HUES64 (cell line): ENCODE results near the gene PHKG2.

Source experiments
- H3K27ac ChIP-seq: 2 replicates; pipeline ENCODE4 v1.7.0; 2013; ENCODE audit warnings: low read depth, low read length, inconsistent platforms
- H3K27me3 ChIP-seq: 2 replicates; pipeline ENCODE4 v1.6.1; 2013; ENCODE audit warnings: mild to moderate bottlenecking, low read length; ENCODE audit not compliant: insufficient read depth
- H3K36me3 ChIP-seq: 2 replicates; pipeline ENCODE4 v1.6.1; 2013; ENCODE audit warnings: mild to moderate bottlenecking, low read length; ENCODE audit not compliant: insufficient read depth
- H3K4me1 ChIP-seq: 2 replicates; pipeline ENCODE4 v1.6.1; 2013; ENCODE audit warnings: mild to moderate bottlenecking, low read length, moderate library complexity; ENCODE audit not compliant: insufficient read depth
- H3K4me3 ChIP-seq: 2 replicates; pipeline ENCODE4 v1.5.1; 2013; ENCODE audit warnings: mild to moderate bottlenecking, low read length, moderate library complexity
- H3K9ac ChIP-seq: 2 replicates; pipeline ENCODE4 v1.6.1; 2013; ENCODE audit warnings: mild to moderate bottlenecking, low read depth, low read length
- H3K9me3 ChIP-seq: 2 replicates; pipeline ENCODE4 v1.6.1; 2013; ENCODE audit warnings: low read depth, low read length; ENCODE audit not compliant: insufficient read depth
- WGBS: fragments of 150-250, 120-280 bp; methylation state at CpG from one replicate; pipeline ENCODE4 v1.1.7; 2013; ENCODE audit warnings: missing lambda C conversion rate; 5-methylcytosine and 5-hydroxymethylcytosine counted together

PHKG2 gene

GRCh38 chr16:30745082-30745481 is 3.1 kb upstream of the PHKG2 start:
- Histone ChIP-seq H3K36me3 (peaks cover 30% of the 10 kb centered on the region), H3K4me1 (peaks cover 16% of the 10 kb centered on the region), H3K27me3 (no peaks in the 10 kb centered on the region), H3K9ac (no peak overlapping the region), H3K4me3 (no peak overlapping the region), H3K9me3 (no peaks in the 10 kb centered on the region), H3K27ac (no peak overlapping the region)
- 89% methylated on average over 2 of the region's 2 CpGs for WGBS

- Histone ChIP-seq H3K4me1 (peaks cover 2% of the 10 kb centered on the region; the same call in 1 of the 2 replicates), H3K36me3 (peaks cover 38% of the 10 kb centered on the region), H3K27ac (no peak overlapping the region), H3K9me3 (no peaks in the 10 kb centered on the region), H3K9ac (no peak overlapping the region), H3K27me3 (no peaks in the 10 kb centered on the region), H3K4me3 (no peak overlapping the region)
- 95% methylated on average over 9 of the region's 9 CpGs for WGBS
These were observed 1.5 kb upstream of the PHKG2 start for GRCh38 chr16:30746638-30747175.

- Histone ChIP-seq H3K4me1 (no peaks in the 10 kb centered on the region), H3K27ac (peak overlapping the region; percentile 73; the same call in 1 of the 2 replicates), H3K4me3 (peak overlapping the region; percentile 58), H3K9me3 (no peaks in the 10 kb centered on the region), H3K27me3 (no peaks in the 10 kb centered on the region), H3K9ac (peak overlapping the region; percentile 72; the same call in 1 of the 2 replicates), H3K36me3 (peaks cover 34% of the 10 kb centered on the region)
- WGBS = 76% methylated on average over 3 of the region's 3 CpGs
These were observed 894 bp upstream of the PHKG2 start for GRCh38 chr16:30747331-30747730.

- Histone ChIP-seq H3K36me3 (peaks cover 45% of the 10 kb centered on the region), H3K9me3 (no peaks in the 10 kb centered on the region), H3K9ac (peak overlapping the region; percentile 59; the same call in 1 of the 2 replicates), H3K4me3 (peak overlapping the region; percentile 79), H3K27ac (peak overlapping the region; percentile 71; the same call in 1 of the 2 replicates), H3K27me3 (no peaks in the 10 kb centered on the region), H3K4me1 (no peaks in the 10 kb centered on the region)
- 16% methylated on average over 36 of the region's 36 CpGs for WGBS
These were observed 615 bp downstream of the PHKG2 start for GRCh38 chr16:30748634-30749445.

GRCh38 chr16:30750201-30750600 is 2.0 kb downstream of the PHKG2 start:
- H3K4me1 ChIP-seq = no peaks in the 10 kb centered on the region
- 96% methylated on average over 4 of the region's 4 CpGs for WGBS
- H3K4me3 ChIP-seq = no peak overlapping the region
- no peak overlapping the region for H3K9ac ChIP-seq
- no peak overlapping the region for H3K27ac ChIP-seq
- no peaks in the 10 kb centered on the region for H3K27me3 ChIP-seq
- no peaks in the 10 kb centered on the region for H3K9me3 ChIP-seq
- peaks cover 43% of the 10 kb centered on the region for H3K36me3 ChIP-seq

GRCh38 chr16:30750876-30751465 is 2.7 kb downstream of the PHKG2 start:
- Histone ChIP-seq H3K36me3 (peaks cover 47% of the 10 kb centered on the region), H3K4me3 (no peak overlapping the region), H3K27ac (no peak overlapping the region), H3K27me3 (no peaks in the 10 kb centered on the region), H3K9me3 (no peaks in the 10 kb centered on the region), H3K4me1 (no peaks in the 10 kb centered on the region), H3K9ac (no peak overlapping the region)
- WGBS = 95% methylated on average over 20 of the region's 20 CpGs

- Histone ChIP-seq H3K27ac (no peak overlapping the region), H3K4me3 (no peak overlapping the region), H3K9me3 (no peaks in the 10 kb centered on the region), H3K36me3 (peaks cover 61% of the 10 kb centered on the region), H3K9ac (no peak overlapping the region), H3K27me3 (no peaks in the 10 kb centered on the region), H3K4me1 (no peaks in the 10 kb centered on the region)
- 92% methylated on average over 4 of the region's 4 CpGs for WGBS
These were observed 5.4 kb downstream of the PHKG2 start for GRCh38 chr16:30753596-30753995.

GRCh38 chr16:30755955-30756780 is 7.9 kb downstream of the PHKG2 start:
- Histone ChIP-seq H3K36me3 (peaks cover 60% of the 10 kb centered on the region), H3K4me3 (no peak overlapping the region), H3K27ac (no peak overlapping the region), H3K27me3 (no peaks in the 10 kb centered on the region), H3K9ac (no peak overlapping the region), H3K9me3 (no peaks in the 10 kb centered on the region), H3K4me1 (peaks cover 4% of the 10 kb centered on the region; the same call in 1 of the 2 replicates)
- 94% methylated on average over 20 of the region's 20 CpGs for WGBS

- Histone ChIP-seq H3K27ac (no peak overlapping the region), H3K9ac (no peak overlapping the region), H3K4me1 (peaks cover 4% of the 10 kb centered on the region; the same call in 1 of the 2 replicates), H3K36me3 (peaks cover 55% of the 10 kb centered on the region), H3K9me3 (no peaks in the 10 kb centered on the region), H3K4me3 (no peak overlapping the region), H3K27me3 (no peaks in the 10 kb centered on the region)
- 94% methylated on average over 13 of the region's 13 CpGs for WGBS
These were observed 8.5 kb downstream of the PHKG2 start for GRCh38 chr16:30756781-30757100.

- WGBS = 92% methylated on average over 7 of the region's 7 CpGs
- Histone ChIP-seq H3K9me3 (no peaks in the 10 kb centered on the region), H3K27ac (no peak overlapping the region), H3K4me3 (no peak overlapping the region), H3K27me3 (no peaks in the 10 kb centered on the region), H3K9ac (no peak overlapping the region), H3K36me3 (peaks cover 54% of the 10 kb centered on the region), H3K4me1 (peaks cover 4% of the 10 kb centered on the region; the same call in 1 of the 2 replicates)
These were observed 9.1 kb downstream of the PHKG2 start for GRCh38 chr16:30757316-30757715.
